COLO829 (cell line): ENCODE data around the gene CPLANE2.
"Not testable (repeated sequence)": the region's sequence is repeated elsewhere in the genome, so short reads cannot be mapped to it uniquely, and the experiment has no call there.

ENCODE experiments used
- DNase-seq: peaks from one replicate; pipeline ENCODE4 v3.0.0; 2012; ENCODE audit warnings: low spot score

The CPLANE2 gene

GRCh38 chr1:16248603-16249516, 11.9 kb upstream of the CPLANE2 start:
- no peak for DNase-seq

GRCh38 chr1:16248007-16248436, 11.0 kb upstream of the CPLANE2 start:
- DNase-seq: no peak

DNA sequence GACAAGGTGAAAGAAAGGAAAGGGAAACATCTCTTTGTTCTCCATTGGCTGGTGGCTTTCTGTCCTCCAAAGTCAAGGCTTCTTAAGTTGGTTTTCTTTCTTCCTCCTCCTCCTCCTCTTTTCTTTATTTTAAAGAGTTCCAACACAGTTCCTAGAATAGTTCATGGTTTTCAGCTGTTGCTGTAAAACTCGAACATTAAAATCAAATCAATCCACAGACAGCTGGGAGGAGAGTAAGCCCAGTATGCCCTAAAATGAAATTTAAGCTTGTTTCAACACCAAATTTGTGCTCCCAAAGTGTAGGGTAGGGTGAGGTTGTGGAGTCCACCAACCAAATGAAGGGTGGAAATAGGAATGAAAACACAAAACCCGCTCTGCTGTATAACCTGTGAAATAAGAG, 10.5 kb upstream of the CPLANE2 start:
- no peak for DNase-seq

DNA sequence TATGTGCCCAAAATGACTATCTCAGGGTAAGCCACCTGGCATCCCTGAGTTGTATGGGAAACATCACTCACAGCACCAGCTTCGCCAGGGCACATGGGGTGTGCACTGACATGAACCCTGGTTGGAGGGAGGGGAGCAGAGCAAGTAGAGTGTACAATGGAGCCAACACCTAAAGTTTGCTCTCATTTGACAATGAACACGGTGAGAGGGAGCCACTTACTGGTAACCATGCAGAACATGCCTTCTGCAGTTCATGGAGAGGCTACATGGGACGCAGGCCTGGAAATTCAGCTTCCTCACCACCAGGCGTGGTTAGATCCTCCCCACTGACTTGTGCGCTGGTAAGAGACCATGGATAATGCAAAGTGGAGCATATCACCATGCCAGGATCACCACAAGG, 10.0 kb upstream of the CPLANE2 start:
- no peak for DNase-seq

- not testable (repeated sequence) for DNase-seq
Measured at GRCh38 chr1:16246239-16246638, 9.3 kb upstream of the CPLANE2 start.

- no peak for DNase-seq
Measured at GRCh38 chr1:16245476-16246196, 8.7 kb upstream of the CPLANE2 start.

DNA sequence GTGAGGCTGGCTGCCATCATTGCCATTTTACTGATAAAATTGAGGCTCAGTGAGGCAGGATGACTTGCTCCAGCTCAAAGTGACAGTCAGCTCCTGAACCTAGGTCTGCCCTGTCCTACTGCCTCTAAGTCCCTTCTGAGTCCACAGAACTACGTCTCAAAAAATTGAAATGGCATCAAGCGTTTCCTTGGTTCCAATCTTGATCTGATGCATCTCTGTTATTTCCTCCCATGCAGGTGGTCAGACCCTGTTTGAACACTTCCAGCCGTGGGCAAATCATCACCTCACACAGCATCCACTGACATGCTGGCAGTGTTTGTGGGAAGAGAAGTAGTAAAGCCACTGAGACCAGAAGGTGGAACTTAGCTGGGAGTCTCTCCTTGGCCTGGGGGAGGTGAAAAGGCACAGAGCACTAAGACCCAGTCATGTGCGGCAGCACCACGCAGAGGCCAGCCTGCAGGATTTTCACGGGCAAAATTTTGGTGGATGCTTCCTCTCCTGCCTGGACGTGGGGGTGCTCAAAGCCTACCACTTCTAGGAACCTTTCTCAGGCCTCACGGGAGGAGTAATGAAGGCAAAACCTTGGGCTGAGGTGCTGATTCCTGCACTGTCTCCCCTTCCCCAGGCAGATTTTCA, 7.8 kb upstream of the CPLANE2 start:
- DNase-seq: no peak

GRCh38 chr1:16243936-16244649, 7.1 kb upstream of the CPLANE2 start:
- peak; percentile 85 for DNase-seq

DNA sequence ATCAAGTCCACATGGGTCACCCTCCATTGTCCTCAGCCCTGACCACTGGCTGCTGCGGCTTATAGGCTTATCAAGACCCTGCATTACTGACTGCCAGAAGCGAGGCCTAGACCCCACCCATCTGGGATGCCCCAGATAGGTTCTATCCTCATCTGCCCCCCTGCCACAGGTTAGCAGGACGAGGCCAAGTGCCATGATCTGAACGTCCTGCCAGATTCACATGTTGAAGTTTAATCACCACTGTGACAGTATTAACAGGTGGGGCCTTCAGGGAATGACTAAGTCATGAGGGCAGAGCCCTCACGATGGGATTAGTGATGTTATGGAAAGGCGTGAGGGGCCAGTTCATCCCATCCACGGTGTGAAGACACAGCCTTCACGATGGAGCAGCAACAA, 6.2 kb upstream of the CPLANE2 start:
- no peak for DNase-seq

GRCh38 chr1:16242556-16243214, 5.7 kb upstream of the CPLANE2 start:
- DNase-seq: no peak

- DNase-seq: no peak
Measured at GRCh38 chr1:16241221-16241708, 4.3 kb upstream of the CPLANE2 start.

DNA sequence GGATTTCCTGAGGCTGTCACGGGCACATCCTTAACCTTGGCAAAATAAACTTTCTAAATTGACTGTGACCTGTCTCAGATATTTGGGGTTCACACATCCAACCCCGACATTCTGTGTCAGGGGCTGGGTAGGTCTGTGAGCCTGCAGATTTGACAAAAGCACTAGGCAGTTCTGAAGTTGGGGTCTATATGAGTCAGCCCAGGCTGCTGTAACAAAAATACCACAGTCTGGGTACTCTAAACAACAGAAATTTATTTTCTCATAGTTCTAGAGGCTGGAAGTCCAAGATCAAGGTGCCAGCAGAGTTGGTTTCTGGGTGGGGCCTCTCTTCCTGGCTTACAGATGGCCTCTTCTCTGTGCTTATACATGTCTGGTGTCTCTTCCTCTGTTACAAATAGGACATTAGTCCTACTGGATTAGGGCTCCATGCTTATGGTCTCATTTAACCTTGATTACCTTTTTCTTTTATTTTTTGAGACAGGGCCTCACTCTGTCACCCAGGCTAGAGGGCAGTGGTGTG, 3.0 kb upstream of the CPLANE2 start:
- no peak for DNase-seq

- no peak for DNase-seq
Measured at GRCh38 chr1:16237343-16237830, 404 bp upstream of the CPLANE2 start.

DNA sequence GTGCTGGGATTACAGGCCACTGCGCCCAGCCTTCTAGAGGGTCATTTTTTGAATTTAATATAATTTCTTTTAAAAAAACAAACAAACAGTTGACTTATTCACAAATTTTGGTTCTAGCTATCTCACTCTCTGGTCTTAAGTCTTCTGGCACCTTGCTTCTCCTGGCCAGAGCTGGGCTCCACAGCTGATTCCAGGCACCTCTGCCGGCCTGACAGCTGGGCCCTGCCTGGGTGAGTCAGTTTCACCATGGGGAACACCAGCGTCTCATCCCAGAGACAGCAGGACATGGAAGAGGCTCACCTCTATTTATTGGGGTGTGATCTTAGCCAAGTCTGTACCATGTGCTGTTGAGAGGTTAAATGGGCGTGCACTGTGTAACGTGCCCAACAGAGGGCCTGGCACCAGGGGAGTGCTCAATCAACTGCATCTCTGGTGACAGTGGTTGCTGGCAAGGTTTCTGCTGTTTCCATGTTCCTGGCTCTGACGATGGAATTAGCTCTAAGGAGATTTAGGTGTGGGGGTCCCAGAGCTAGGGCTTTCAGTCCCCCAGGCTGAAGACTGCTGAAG, 956 bp downstream of the CPLANE2 start:
- DNase-seq: no peak

- no peak for DNase-seq
Measured at GRCh38 chr1:16235347-16235746, 1.6 kb downstream of the CPLANE2 start.

DNA sequence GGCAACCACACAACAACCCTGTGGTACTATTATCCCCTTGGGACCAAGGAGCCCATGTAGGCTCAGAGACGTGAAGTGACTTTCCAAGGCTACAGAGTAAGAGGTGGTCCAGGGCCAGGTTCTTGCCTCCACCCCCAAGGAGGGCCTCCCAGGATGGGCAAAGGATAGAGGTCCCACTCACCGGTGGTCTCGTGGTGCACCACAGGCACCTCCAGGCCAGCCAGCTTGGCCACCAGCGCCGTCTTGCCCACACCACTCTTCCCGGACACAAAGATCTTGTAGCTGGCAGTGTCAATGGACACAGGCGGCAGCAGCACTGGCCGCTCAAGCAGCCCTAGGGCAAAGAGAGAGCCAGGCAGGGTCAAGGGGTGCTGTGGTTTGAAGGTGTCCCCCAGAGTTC, 3.6 kb downstream of the CPLANE2 start:
- no peak for DNase-seq

DNA sequence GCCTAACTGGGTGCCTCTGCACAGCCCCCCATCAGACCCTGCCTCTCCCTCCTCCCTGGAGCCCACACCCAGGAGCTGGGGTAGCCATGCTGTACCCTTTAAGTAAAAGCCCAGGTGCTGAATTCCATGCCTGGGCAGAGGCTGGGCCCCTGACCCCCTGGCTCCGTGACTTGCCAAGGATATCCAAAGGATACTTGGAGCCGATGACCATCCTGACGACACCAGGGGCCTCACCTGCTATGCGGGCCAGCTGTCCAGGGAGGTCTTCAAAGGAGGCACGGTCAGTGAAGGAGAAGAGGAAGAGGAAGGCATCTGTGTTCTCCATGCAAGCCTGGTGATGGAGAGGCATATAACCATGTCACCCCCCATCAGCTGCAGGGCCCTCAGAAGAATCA, 4.7 kb downstream of the CPLANE2 start:
- DNase-seq: no peak

DNA sequence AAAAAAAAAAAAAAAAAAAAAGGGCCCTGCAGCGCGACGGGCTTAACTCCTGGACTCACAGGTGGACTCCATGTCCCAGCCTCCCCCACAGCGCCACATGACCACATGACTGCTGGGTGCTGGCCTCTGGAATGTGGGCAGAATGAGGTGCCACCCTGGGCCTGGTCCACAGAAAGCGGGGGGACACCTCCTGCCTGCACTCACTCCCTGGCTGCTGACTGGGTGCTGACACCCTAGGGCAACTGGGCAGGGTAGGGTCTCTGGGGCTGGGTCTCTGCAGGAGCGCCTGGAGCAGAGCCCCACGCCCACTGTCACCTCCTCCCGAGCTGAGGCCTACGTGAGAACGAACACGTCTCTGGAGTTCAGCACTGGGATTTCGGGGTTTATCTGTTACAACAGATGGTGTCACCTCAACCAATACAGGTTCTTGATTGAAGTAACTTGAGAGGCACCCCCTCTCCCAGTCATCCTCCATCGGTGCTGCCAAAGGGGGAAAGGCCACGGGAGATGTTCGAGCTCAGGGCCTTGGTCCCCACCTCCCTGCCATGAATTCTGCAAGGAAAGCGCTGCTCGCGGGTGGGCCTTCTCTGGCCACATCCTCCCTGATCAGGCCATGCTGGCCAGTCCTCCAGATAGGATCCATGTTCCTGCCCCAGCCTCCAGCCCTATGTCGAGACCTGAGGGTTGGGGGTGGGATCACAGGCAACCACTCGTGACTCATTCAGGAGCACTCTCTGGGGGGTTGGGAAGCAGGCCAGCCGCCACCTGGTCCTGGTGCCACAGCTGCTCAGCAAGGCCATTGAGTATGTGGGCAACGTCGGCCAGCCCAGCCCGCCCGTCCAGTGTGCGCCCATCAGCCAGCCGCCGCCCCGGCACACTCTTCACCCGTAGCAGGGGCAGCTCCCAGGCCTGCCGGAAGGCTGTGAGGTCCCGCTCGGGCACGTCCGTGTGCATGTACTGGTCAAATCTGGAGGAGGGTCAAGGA, 5.4 kb downstream of the CPLANE2 start:
- no peak for DNase-seq

- DNase-seq: no peak
Measured at GRCh38 chr1:16230744-16231143, 6.2 kb downstream of the CPLANE2 start.
